Measurements from ENCODE around the gene IL20RB. TPM values are rescaled to one million over a fixed set of nuclear protein-coding genes. Genes with fewer than 3 reads are reported as not detected.
"Not testable (repeated sequence)": the region's sequence is repeated elsewhere in the genome, so short reads cannot be mapped to it uniquely, and the experiment has no call there.

IL20RB gene
- total RNA-seq, 1 donor from 2014 or later = 1.6 TPM

- no peak for DNase-seq (ENCODE audit: extremely low read depth, low read depth, low spot score)
These were observed 14.3 kb upstream of the IL20RB start for GRCh38 chr3:136943436-136943835.

DNA sequence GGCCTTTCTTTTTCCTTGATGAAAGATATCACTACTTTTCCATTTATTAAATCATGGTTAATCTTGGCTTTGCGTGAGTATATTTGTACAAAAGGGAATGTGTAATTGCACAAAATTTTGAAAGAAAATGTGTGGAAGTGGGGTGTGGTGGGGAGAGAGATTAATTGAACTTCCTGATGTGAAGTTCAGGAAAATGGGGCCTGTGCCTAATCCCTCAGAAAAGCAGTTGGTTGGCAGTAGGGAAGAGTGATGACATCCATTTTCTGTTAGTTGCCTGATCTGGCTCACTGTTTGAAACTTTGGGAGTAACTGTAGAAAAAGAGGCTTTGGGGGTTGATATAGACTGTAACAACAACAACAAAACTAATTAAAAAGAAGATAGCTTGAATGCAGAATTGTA is 10.8 kb upstream of the IL20RB start:
- DNase-seq (ENCODE audit: extremely low read depth, low read depth, low spot score) = no peak

GRCh38 chr3:136947477-136947876 is 10.3 kb upstream of the IL20RB start:
- no peak for DNase-seq (ENCODE audit: extremely low read depth, low read depth, low spot score)

- no peak for DNase-seq (ENCODE audit: extremely low read depth, low read depth, low spot score)
These were observed 8.6 kb upstream of the IL20RB start for GRCh38 chr3:136949146-136949545.

DNA sequence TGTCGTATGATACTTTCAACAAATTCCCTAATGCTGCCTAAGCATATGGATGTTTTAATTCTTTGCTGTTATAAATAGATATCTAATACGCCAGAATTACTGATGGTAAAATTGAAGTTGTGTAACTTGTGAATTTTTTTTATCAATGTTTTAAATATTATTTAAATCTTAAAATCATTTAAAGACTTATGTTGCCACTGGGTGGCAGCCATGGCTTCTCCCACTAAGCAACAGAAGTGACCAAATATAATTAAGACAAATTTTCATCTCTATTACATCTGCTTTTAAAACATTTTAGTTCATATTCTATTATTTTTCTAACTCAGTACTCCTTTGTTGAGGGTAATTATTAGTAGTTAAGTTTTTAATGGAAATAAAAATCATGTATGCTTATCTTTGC is 8.1 kb upstream of the IL20RB start:
- DNase-seq (ENCODE audit: extremely low read depth, low read depth, low spot score) = no peak

DNA sequence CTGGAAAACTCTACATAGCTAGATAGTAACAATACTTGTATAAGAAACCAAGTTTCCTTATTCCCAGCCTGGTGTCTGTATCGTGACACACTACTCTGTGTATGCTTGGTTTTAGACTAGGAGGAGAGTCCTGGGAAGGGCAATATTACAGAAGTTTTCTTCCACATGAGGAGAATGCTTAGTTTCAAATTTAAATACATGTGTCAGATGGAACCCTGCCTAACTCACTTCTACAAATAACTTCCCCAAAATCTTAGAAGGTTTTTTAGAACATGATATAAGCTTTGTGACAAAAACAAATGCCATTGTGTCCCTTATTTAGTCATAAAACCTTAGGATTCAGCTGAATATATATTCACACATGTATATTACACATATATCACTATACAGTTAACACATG is 7.2 kb upstream of the IL20RB start:
- no peak for DNase-seq (ENCODE audit: extremely low read depth, low read depth, low spot score)

DNA sequence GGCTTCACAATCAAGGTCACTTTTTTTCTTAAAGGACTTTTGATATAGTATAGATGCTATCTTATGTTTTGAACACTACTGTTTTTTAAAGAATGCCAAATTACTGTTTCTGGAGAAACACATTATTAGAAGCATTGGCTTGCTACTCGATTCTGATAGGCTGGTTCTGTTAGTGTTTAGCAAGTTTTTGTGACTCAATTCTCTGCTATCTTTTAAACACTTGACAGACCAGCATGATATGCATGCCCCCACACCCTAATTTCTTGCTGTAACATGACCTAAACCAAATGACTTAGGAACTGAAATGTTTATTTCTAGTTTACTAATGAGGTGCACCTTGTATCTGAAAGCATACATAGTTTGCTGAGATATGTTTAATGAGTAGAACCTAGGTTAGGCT is 5.5 kb upstream of the IL20RB start:
- DNase-seq (ENCODE audit: extremely low read depth, low read depth, low spot score) = no peak

- no peak for DNase-seq (ENCODE audit: extremely low read depth, low read depth, low spot score)
These were observed 3.5 kb upstream of the IL20RB start for GRCh38 chr3:136954251-136954650.

DNA sequence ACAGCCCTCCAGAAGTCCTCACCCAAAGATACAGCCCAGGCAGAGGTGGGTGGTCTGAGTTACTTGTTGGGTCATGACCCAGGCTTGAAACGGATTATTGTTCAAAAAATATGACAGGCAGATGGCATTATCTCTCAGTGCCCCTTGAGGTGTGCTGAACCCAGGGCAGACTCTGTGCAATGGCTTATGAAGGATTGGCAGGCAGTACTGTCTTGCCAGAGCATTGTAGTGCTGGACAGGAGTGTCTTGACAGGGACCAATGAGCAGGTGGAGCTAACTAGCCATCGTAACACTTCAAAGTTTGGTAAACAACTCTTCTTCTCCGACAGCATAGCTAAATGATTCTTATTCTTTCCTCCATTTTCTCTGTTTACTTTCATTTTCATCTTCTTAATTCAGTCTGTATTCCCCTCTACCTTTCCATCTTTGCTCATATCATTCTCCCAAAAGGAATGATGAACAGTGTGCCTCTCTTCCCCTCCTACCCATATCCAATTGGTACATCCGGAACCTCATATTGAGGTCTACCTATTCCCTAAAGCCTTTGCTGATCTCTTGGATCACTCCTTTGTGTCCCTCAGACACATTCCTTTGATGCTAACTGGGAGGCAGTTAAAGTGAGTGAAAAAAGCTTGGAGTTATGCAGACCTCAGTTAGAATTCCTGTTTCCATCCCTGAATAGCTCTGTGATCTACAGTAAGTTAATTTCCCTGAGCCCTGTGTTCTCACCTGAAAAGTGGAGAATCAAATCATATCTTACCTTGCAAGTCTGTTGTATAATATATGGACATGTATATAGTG is 2.6 kb upstream of the IL20RB start:
- no peak for DNase-seq (ENCODE audit: extremely low read depth, low read depth, low spot score)

DNA sequence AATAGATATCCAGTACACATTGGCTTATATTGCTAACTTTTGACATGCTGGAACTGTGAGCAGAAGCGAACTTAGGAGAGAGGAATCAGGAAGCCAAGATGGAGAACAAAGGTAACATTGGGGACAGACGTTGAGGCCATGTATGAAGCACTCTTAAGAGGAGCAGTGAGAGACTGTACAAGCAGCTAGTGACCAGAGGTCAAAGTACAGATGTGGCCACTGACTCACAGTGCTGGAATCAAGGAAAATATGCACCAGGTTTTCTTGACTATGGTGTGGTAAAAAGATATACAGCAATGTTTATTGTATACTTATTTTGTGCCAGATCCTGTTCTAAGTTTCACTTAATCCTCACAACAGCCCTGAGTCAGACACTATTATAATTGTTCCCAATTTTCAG is 2.0 kb upstream of the IL20RB start:
- no peak for DNase-seq (ENCODE audit: extremely low read depth, low read depth, low spot score)

GRCh38 chr3:136956971-136957370 is 812 bp upstream of the IL20RB start:
- no peak for DNase-seq (ENCODE audit: extremely low read depth, low read depth, low spot score)

- DNase-seq (ENCODE audit: extremely low read depth, low read depth, low spot score) = no peak
These were observed 1.2 kb downstream of the IL20RB start for GRCh38 chr3:136958939-136959338.

DNA sequence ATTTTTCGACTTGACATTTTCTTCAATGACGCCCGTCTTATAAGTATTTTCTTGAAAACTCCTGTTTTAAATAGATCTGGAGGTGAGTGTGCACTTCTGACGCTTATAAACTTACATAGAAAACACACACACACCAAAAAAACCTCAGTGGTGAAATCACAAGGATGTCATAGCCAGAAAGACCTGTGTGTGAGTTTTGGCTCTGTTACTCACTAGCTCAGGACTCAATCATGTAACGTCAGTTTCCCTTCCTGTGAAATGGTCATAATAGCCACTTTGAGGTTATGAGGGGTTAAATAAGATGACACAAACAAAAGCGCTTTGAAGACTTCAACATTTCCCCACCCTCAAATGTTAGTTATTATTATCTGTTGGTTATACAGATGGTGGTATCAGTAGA is 1.8 kb downstream of the IL20RB start:
- no peak for DNase-seq (ENCODE audit: extremely low read depth, low read depth, low spot score)

DNA sequence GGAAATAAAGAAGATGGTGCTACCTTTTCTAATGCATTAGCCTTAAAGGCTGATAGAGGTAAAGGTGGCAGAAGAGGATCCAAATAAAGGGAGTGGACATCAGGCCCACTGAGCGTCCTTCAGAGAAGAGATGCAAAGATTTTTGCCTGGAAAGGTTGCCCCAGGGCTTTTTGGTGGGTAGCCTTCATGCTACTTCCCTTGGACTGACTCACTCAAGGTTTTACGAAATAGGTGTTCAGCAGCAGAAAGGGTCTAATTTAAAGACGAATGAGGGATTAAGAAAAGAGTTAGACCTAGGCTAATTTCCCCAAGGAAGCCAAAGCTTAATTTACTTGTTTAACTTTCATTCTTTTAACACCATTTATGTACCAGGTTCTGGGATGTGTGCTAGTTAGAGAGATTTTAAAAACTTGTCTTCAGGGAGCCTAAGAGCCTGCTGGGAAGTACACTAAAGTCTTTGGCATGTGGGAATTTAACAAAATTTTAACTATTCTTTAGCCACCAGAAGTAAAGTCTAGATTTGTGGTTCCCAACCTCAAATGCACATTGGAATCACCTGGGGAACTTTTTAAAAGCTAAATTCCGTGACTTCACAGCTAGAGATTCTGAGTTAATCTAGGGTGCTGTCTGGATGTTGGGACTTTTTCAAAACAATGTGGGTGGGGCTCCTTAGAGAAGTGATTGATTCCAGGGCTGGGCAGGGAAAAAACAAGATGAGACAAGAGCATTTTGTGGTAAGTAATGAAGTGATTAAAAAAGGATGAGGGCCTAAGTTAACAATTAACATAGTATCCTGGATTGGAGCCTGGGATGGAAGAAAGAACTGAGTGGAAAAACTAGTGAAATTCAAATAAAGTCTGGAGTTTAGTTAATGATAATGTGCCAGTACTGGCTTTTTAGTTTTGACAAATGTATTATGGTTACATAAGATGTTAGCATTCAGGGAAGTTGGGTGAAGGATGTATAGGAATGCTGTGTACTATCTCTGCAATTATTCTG is 3.4 kb downstream of the IL20RB start:
- no peak for DNase-seq (ENCODE audit: extremely low read depth, low read depth, low spot score)

GRCh38 chr3:136962927-136963326 is 5.1 kb downstream of the IL20RB start:
- no peak for DNase-seq (ENCODE audit: extremely low read depth, low read depth, low spot score)

- DNase-seq (ENCODE audit: extremely low read depth, low read depth, low spot score) = not testable (repeated sequence)
These were observed 11.8 kb downstream of the IL20RB start for GRCh38 chr3:136969539-136969938.

- DNase-seq (ENCODE audit: extremely low read depth, low read depth, low spot score) = no peak
These were observed 15.6 kb downstream of the IL20RB start for GRCh38 chr3:136973352-136973751.

- DNase-seq (ENCODE audit: extremely low read depth, low read depth, low spot score) = no peak
These were observed 16.9 kb downstream of the IL20RB start for GRCh38 chr3:136974670-136975069.

- no peak for DNase-seq (ENCODE audit: extremely low read depth, low read depth, low spot score)
These were observed 21.4 kb downstream of the IL20RB start for GRCh38 chr3:136979204-136979603.

DNA sequence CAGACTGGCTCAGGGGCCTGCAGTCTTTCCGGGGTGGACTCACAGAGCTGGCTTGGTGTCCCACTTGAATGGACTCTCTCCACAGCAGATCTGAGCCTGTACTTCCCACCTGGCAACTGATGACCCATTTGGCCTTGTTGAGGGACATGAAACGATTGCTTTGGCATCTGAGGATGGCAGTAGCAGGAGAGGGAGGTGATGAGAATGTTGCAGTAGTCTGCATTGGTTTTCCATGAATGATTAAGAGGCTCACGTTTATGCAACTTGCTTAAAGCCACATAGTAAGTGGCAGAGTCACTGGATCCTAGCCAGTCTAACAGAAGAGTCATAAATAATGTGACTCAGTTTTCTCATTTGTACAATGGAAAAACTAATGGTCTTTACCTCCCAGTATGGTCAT is 21.9 kb downstream of the IL20RB start:
- DNase-seq (ENCODE audit: extremely low read depth, low read depth, low spot score) = no peak

DNA sequence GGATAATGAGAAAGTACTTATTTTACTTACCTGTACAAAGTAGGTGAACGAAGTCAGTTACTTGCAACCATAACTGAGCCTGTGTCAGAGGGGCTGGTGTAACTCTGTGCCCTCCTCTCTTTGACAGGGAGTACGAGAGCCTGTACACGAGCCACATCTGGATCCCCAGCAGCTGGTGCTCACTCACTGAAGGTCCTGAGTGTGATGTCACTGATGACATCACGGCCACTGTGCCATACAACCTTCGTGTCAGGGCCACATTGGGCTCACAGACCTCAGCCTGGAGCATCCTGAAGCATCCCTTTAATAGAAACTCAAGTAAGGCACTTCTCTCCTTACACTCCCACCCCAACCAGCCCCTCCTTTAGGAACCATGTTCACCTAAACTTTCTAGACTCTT is 24.2 kb downstream of the IL20RB start:
- DNase-seq (ENCODE audit: extremely low read depth, low read depth, low spot score) = no peak
